NCI-H446 (cell line): ENCODE measurements around the gene ANKS1B.
"Not testable (repeated sequence)": the region's sequence is repeated elsewhere in the genome, so short reads cannot be mapped to it uniquely, and the experiment has no call there.

ENCODE experiments used
- DNase-seq, 2 experiments: peaks; one replicate each; lab custom pipeline; 2025; lab: John Stamatoyannopoulos, UW

Gene ANKS1B

GRCh38 chr12:99019798-99020197 is 964.9 kb downstream of the ANKS1B start:
- DNase-seq: no peak

- no peak for DNase-seq
Measured at GRCh38 chr12:99017971-99018370, 966.8 kb downstream of the ANKS1B start.

GRCh38 chr12:99009654-99010296 is 975.0 kb downstream of the ANKS1B start:
- no peak for DNase-seq

GRCh38 chr12:99005601-99006000 is 979.1 kb downstream of the ANKS1B start:
- DNase-seq: no peak

GRCh38 chr12:99004799-99005466 is 979.8 kb downstream of the ANKS1B start:
- no peak for DNase-seq

- DNase-seq: no peak
Measured at GRCh38 chr12:99002731-99003130, 982.0 kb downstream of the ANKS1B start.

- DNase-seq: no peak
Measured at GRCh38 chr12:99002156-99002555, 982.6 kb downstream of the ANKS1B start.

- no peak for DNase-seq
Measured at GRCh38 chr12:98999559-98999958, 985.2 kb downstream of the ANKS1B start.

- DNase-seq: peak; percentile 1 to 50
Measured at GRCh38 chr12:98998697-98999299, 985.9 kb downstream of the ANKS1B start.

- no peak for DNase-seq
Measured at GRCh38 chr12:98997899-98998298, 986.8 kb downstream of the ANKS1B start.

- DNase-seq: no peak
Measured at GRCh38 chr12:98990648-98991047, 994.1 kb downstream of the ANKS1B start.

GRCh38 chr12:98985156-98985555 is 999.6 kb downstream of the ANKS1B start:
- DNase-seq: no peak

- no peak for DNase-seq
Measured at GRCh38 chr12:98983647-98984046, 1001.1 kb downstream of the ANKS1B start.

- no peak for DNase-seq
Measured at GRCh38 chr12:98980508-98980907, 1004.2 kb downstream of the ANKS1B start.

GRCh38 chr12:98977186-98977585 is 1007.5 kb downstream of the ANKS1B start:
- DNase-seq: no peak

GRCh38 chr12:98974767-98975381 is 1009.9 kb downstream of the ANKS1B start:
- DNase-seq: no peak

- no peak for DNase-seq
Measured at GRCh38 chr12:98973395-98973794, 1011.3 kb downstream of the ANKS1B start.

- no peak for DNase-seq
Measured at GRCh38 chr12:98970950-98971349, 1013.8 kb downstream of the ANKS1B start.

- no peak for DNase-seq
Measured at GRCh38 chr12:98970210-98970609, 1014.5 kb downstream of the ANKS1B start.

- DNase-seq: no peak
Measured at GRCh38 chr12:98968896-98969295, 1015.8 kb downstream of the ANKS1B start.

- not testable (repeated sequence) for DNase-seq
Measured at GRCh38 chr12:98957135-98957534, 1027.6 kb downstream of the ANKS1B start.

GRCh38 chr12:98955284-98955683 is 1029.5 kb downstream of the ANKS1B start:
- peak in 1 of 2 experiments; percentile 2 for DNase-seq

GRCh38 chr12:98954506-98954905 is 1030.2 kb downstream of the ANKS1B start:
- DNase-seq: no peak
